ENCODE data around the gene MED9.

Gene MED9

GRCh38 chr17:17516941-17517720 lies 40.3 kb downstream of the MED9 start:
- no peak for DNase-seq

GRCh38 chr17:17518014-17518413 lies 41.2 kb downstream of the MED9 start:
- DNase-seq: no peak

- no peak for DNase-seq
Observed at GRCh38 chr17:17518951-17519350, 42.2 kb downstream of the MED9 start.

- DNase-seq: no peak
Observed at GRCh38 chr17:17519886-17520285, 43.1 kb downstream of the MED9 start.

- DNase-seq: no peak
Observed at GRCh38 chr17:17520599-17521232, 43.9 kb downstream of the MED9 start.

- peak; percentile 26 for DNase-seq
Observed at GRCh38 chr17:17523001-17523730, 46.4 kb downstream of the MED9 start.

- DNase-seq: no peak
Observed at GRCh38 chr17:17523731-17524490, 47.1 kb downstream of the MED9 start.

GRCh38 chr17:17525311-17525710 lies 48.5 kb downstream of the MED9 start:
- no peak for DNase-seq

- no peak for DNase-seq
Observed at GRCh38 chr17:17525956-17526355, 49.2 kb downstream of the MED9 start.

- no peak for DNase-seq
Observed at GRCh38 chr17:17526369-17526768, 49.6 kb downstream of the MED9 start.

- DNase-seq: no peak
Observed at GRCh38 chr17:17527534-17527933, 50.7 kb downstream of the MED9 start.

GRCh38 chr17:17527956-17528500 lies 51.2 kb downstream of the MED9 start:
- DNase-seq: no peak

GRCh38 chr17:17528696-17529652 lies 52.2 kb downstream of the MED9 start:
- DNase-seq: no peak

GRCh38 chr17:17531156-17531555 lies 54.4 kb downstream of the MED9 start:
- no peak for DNase-seq

- no peak for DNase-seq
Observed at GRCh38 chr17:17532991-17533390, 56.2 kb downstream of the MED9 start.

GRCh38 chr17:17533901-17534441 lies 57.2 kb downstream of the MED9 start:
- no peak for DNase-seq

GRCh38 chr17:17535957-17536356 lies 59.2 kb downstream of the MED9 start:
- peak; percentile 89 for DNase-seq

GRCh38 chr17:17536702-17537101 lies 59.9 kb downstream of the MED9 start:
- DNase-seq: no peak

GRCh38 chr17:17537311-17538099 lies 60.7 kb downstream of the MED9 start:
- no peak for DNase-seq

All from fibroblast of skin of scalp (primary cell).